Caco-2 (cell line): Measurements from ENCODE around the gene ANO10. TPM values are rescaled to one million over a fixed set of nuclear protein-coding genes. Genes with fewer than 3 reads are reported as not detected.

Experiments used
- BruUV-seq: library from RNA; stranded (reverse); fragments of 400-500 nt; replicated peaks from 2 replicates; lab custom pipeline; 2021; lab: Mats Ljungman, UMichigan
- CTCF ChIA-PET: fragments of 300-600 bp; sonication (Branson Sonifier 250); formaldehyde crosslinking; loops from one replicate; lab custom pipeline; 2022; ENCODE audit warnings: antibody characterized with exemption; lab: Charles Lee
- POLR2A ChIA-PET: fragments of 300-600 bp; sonication (Branson Sonifier 250); formaldehyde crosslinking; loops from one replicate; lab custom pipeline; 2022; ENCODE audit warnings: antibody characterized with exemption; lab: Charles Lee
- DNase-seq, 2 experiments: peaks; one replicate each; pipeline versions ENCODE4 v3.0.0 to v3.0.0-alpha.2; 2020 to 2022
- H3K27me3 ChIP-seq: replicated peaks from 2 replicates; pipeline ENCODE4 v1.6.0; 2011; ENCODE audit warnings: low read length; ENCODE audit not compliant: control insufficient read depth, insufficient read depth
- H3K36me3 ChIP-seq: 2 replicates; pipeline ENCODE4 v1.5.1; 2011; ENCODE audit warnings: low read length; ENCODE audit not compliant: control insufficient read depth, insufficient read depth
- H3K4me1 ChIP-seq: fragments of 250-450 bp; sonication (Bioruptor Pico); 2 replicates; pipeline ENCODE4 v1.5.1; 2020; ENCODE audit warnings: mild to moderate bottlenecking
- H3K4me3 ChIP-seq: 2 replicates; pipeline ENCODE4 v1.5.1; 2011; ENCODE audit warnings: low read depth, mild to moderate bottlenecking, control low read depth, low read length
- H3K9me3 ChIP-seq: fragments of 250-450 bp; sonication (Bioruptor Pico); 2 replicates; pipeline ENCODE4 v1.5.1; 2020; ENCODE audit warnings: mild to moderate bottlenecking, moderate library complexity
- H3K27ac Mint-ChIP-seq: one replicate; pipeline ENCODE4 v1.8.0; 2022; ENCODE audit warnings: mixed read lengths; ENCODE audit not compliant: unreplicated experiment
- H3K27me3 Mint-ChIP-seq: one replicate; pipeline ENCODE4 v1.8.0; 2022; ENCODE audit warnings: mixed read lengths; ENCODE audit not compliant: insufficient read depth, unreplicated experiment
- H3K36me3 Mint-ChIP-seq: one replicate; pipeline ENCODE4 v1.8.0; 2022; ENCODE audit warnings: mild to moderate bottlenecking, mixed read lengths; ENCODE audit not compliant: insufficient read depth, unreplicated experiment
- H3K4me1 Mint-ChIP-seq: one replicate; pipeline ENCODE4 v1.8.0; 2022; ENCODE audit warnings: low read depth, mixed read lengths; ENCODE audit not compliant: unreplicated experiment
- H3K4me3 Mint-ChIP-seq: one replicate; pipeline ENCODE4 v1.8.0; 2022; ENCODE audit warnings: mild to moderate bottlenecking, moderate library complexity, mixed read lengths; ENCODE audit not compliant: unreplicated experiment
- H3K9me3 Mint-ChIP-seq: one replicate; pipeline ENCODE4 v1.8.0; 2022; ENCODE audit warnings: mixed read lengths; ENCODE audit not compliant: unreplicated experiment
- CTCF ChIP-seq, 2 experiments: fragments of 200-600 bp in 1 of 2; IDR thresholded peaks; 1 replicate in 1 of 2; 2 replicates in 1 of 2; pipeline versions ENCODE4 v1.5.1 to v1.8.0; 2011 to 2022; ENCODE audit warnings: antibody characterized with exemption in 1 of 2, control low read depth in 1 of 2, inconsistent platforms in 1 of 2, low read depth in 1 of 2, low read length in 1 of 2, mild to moderate bottlenecking in 1 of 2, moderate library complexity in 1 of 2; ENCODE audit not compliant: insufficient read depth in 1 of 2, severe bottlenecking in 1 of 2, unreplicated experiment in 1 of 2
- intact Hi-C: fragments of 100-400 bp; cut with micrococcal nuclease; formaldehyde crosslinking; loops from one replicate; pipeline ENCODE4 v1.10.0; 2022; ENCODE audit not compliant: unreplicated experiment
- total RNA-seq: library from RNA; stranded (reverse); gene quantifications from 2 replicates; pipeline ENCODE4 v1.2.3, GENCODE V29; 2022

Gene ANO10
- total RNA-seq, 1 experiment from 2014 or later: 24.1 TPM

- no peaks in the 10 kb centered on the region for H3K9me3 ChIP-seq
- H3K4me1 ChIP-seq: no peaks in the 10 kb centered on the region
- H3K27me3 ChIP-seq: no peaks in the 10 kb centered on the region
- no peak overlapping the region for H3K4me3 ChIP-seq
- intact Hi-C loops: no loop called here
- no peak for DNase-seq
- no peaks in the 10 kb centered on the region for H3K4me1 Mint-ChIP-seq
- H3K36me3 Mint-ChIP-seq: no peaks in the 10 kb centered on the region
- no peaks in the 10 kb centered on the region for H3K36me3 ChIP-seq
- CTCF ChIA-PET: no interaction called here
- H3K27me3 Mint-ChIP-seq: no peaks in the 10 kb centered on the region
- POLR2A ChIA-PET: no interaction called here
- no peak for TF ChIP-seq CTCF (IDR thresholded peaks at IDR 0.05; ENCODE audit: insufficient read depth in 1 of 2, low read depth in 1 of 2, low read length in 1 of 2, severe bottlenecking in 1 of 2, unreplicated experiment in 1 of 2)
- no peaks in the 10 kb centered on the region for H3K9me3 Mint-ChIP-seq
- H3K4me3 Mint-ChIP-seq: no peak overlapping the region
- no peak overlapping the region for H3K27ac Mint-ChIP-seq
- BruUV-seq: no TSS peak
Measured at GRCh38 chr3:43489930-43490329, 131.9 kb downstream of the ANO10 start.

GRCh38 chr3:43485931-43486330, 135.9 kb downstream of the ANO10 start:
- intact Hi-C loops: no loop called here
- no TSS peak for BruUV-seq
- no peaks in the 10 kb centered on the region for H3K9me3 Mint-ChIP-seq
- H3K27me3 ChIP-seq: no peaks in the 10 kb centered on the region
- no peaks in the 10 kb centered on the region for H3K9me3 ChIP-seq
- no peaks in the 10 kb centered on the region for H3K27me3 Mint-ChIP-seq
- no peak for DNase-seq
- TF ChIP-seq CTCF (IDR thresholded peaks at IDR 0.05; ENCODE audit: insufficient read depth in 1 of 2, low read depth in 1 of 2, low read length in 1 of 2, severe bottlenecking in 1 of 2, unreplicated experiment in 1 of 2): no peak
- ChIA-PET POLR2A (no interaction called here), CTCF (no interaction called here)
- H3K4me1 Mint-ChIP-seq: peaks cover 6% of the 10 kb centered on the region
- no peak overlapping the region for H3K27ac Mint-ChIP-seq
- H3K36me3 ChIP-seq: no peaks in the 10 kb centered on the region
- no peaks in the 10 kb centered on the region for H3K36me3 Mint-ChIP-seq
- H3K4me3 Mint-ChIP-seq: no peak overlapping the region
- H3K4me3 ChIP-seq: no peak overlapping the region
- no peaks in the 10 kb centered on the region for H3K4me1 ChIP-seq

GRCh38 chr3:43484926-43485488, 136.8 kb downstream of the ANO10 start:
- Histone ChIP-seq H3K9me3 (no peaks in the 10 kb centered on the region), H3K4me1 (no peaks in the 10 kb centered on the region), H3K27me3 (no peaks in the 10 kb centered on the region), H3K36me3 (no peaks in the 10 kb centered on the region), H3K4me3 (no peak overlapping the region)
- no peak for TF ChIP-seq CTCF (IDR thresholded peaks at IDR 0.05; ENCODE audit: insufficient read depth in 1 of 2, low read depth in 1 of 2, low read length in 1 of 2, severe bottlenecking in 1 of 2, unreplicated experiment in 1 of 2)
- no TSS peak for BruUV-seq
- CTCF ChIA-PET: no interaction called here
- Mint-ChIP-seq H3K4me1 (peaks cover 6% of the 10 kb centered on the region), H3K9me3 (no peaks in the 10 kb centered on the region), H3K27ac (no peak overlapping the region), H3K4me3 (no peak overlapping the region), H3K27me3 (no peaks in the 10 kb centered on the region), H3K36me3 (no peaks in the 10 kb centered on the region)
- DNase-seq: no peak
- intact Hi-C loops: no loop called here
- POLR2A ChIA-PET: no interaction called here
